ENCODE data around the gene MRPL14. TPM values are rescaled to one million over a fixed set of nuclear protein-coding genes. Genes with fewer than 3 reads are reported as not detected.

The MRPL14 gene
- total and polyA plus RNA-seq, 12 donors = 22.0 to 94.6 (median 49.3) TPM

- no peaks in the 10 kb centered on the region for H3K36me3 ChIP-seq (replicated peaks in 1 of 2)
- H3K4me3 ChIP-seq = no peak overlapping the region
- H3K27me3 ChIP-seq = no peaks in the 10 kb centered on the region
- no peak for DNase-seq
- TF ChIP-seq, protein P1, sequence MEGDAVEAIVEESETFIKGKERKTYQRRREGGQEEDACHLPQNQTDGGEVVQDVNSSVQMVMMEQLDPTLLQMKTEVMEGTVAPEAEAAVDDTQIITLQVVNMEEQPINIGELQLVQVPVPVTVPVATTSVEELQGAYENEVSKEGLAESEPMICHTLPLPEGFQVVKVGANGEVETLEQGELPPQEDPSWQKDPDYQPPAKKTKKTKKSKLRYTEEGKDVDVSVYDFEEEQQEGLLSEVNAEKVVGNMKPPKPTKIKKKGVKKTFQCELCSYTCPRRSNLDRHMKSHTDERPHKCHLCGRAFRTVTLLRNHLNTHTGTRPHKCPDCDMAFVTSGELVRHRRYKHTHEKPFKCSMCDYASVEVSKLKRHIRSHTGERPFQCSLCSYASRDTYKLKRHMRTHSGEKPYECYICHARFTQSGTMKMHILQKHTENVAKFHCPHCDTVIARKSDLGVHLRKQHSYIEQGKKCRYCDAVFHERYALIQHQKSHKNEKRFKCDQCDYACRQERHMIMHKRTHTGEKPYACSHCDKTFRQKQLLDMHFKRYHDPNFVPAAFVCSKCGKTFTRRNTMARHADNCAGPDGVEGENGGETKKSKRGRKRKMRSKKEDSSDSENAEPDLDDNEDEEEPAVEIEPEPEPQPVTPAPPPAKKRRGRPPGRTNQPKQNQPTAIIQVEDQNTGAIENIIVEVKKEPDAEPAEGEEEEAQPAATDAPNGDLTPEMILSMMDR (IDR thresholded peaks at IDR 0.05) = no peak
- no peak for TF ChIP-seq POLR2A (IDR thresholded peaks at IDR 0.05)
- intact Hi-C loops (cut with DNase I) = loop anchor here in 1 of 2 donors (10.0 kb wide), 1 partner anchor 363 kb away; no protein-coding TSS in a partner anchor
- 82 to 100% (median 85%) methylated on average over 2 of the region's 2 CpGs for WGBS, 4 donors
- peak overlapping the region in 4 of 5 donors; percentile 53 to 87 (median 69) for H3K27ac ChIP-seq
- H3K9me3 ChIP-seq (replicated peaks in 1 of 3) = no peaks in the 10 kb centered on the region
- peaks cover 9 to 13% of the 10 kb centered on the region in 2 donors for H3K4me1 ChIP-seq (replicated peaks in 1 of 2)
Observed at GRCh38 chr6:44087623-44088022, 39.6 kb downstream of the MRPL14 start.

DNA sequence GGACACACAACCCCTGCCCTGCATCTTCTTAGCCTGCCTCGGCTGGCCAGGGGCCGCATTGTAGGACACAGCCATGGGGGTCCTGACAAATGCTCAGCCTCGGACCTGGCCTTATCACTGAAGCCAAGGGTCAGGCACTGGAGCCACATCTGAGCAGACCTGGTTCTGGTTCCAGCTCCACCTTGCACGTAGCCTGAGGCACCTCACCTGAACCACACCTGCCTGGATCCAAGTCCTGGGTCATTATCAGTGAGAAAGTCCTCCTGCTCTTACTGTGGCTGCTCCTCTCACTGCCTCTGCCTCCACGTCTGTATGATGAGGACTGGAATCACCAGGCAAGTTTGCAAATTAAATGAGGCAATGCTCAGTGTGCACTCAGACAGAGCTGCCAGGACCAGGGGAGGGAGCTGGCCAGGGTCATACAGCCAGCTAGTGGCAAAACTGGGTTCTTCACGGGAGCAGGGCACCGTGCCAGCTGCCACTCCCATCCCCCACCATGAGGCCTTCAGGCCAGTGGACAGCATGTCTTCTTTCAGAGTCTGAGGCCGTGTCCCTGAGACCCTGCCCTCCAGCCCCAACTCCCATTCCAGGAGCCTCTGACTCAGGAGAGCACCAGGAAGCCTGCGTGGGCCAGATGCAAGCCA is 40.2 kb downstream of the MRPL14 start:
- 48 to 69% (median 53%) methylated on average over 6 to 9 of the region's 9 CpGs for WGBS, 4 donors
- peak; percentile 87 to 96 (median 95) for DNase-seq
- Histone ChIP-seq H3K36me3 (replicated peaks in 1 of 2) (no peaks in the 10 kb centered on the region), H3K4me3 (no peak overlapping the region), H3K27ac (peak overlapping the region in 4 of 5 donors; percentile 53 to 87 (median 69)), H3K4me1 (replicated peaks in 1 of 2) (peaks cover 9 to 13% of the 10 kb centered on the region in 2 donors), H3K27me3 (no peaks in the 10 kb centered on the region), H3K9me3 (replicated peaks in 1 of 3) (no peaks in the 10 kb centered on the region)
- TF ChIP-seq POLR2A (IDR thresholded peaks at IDR 0.05) = peak in 1 of 2 donors; percentile 59
- TF ChIP-seq, protein P1 (IDR thresholded peaks at IDR 0.05) = peak in 2 of 6 experiments; percentile 13 to 22
- intact Hi-C loops (cut with DNase I) = loop anchor here in 1 of 2 donors (10.0 kb wide), 1 partner anchor 362 kb away; no protein-coding TSS in a partner anchor

DNA sequence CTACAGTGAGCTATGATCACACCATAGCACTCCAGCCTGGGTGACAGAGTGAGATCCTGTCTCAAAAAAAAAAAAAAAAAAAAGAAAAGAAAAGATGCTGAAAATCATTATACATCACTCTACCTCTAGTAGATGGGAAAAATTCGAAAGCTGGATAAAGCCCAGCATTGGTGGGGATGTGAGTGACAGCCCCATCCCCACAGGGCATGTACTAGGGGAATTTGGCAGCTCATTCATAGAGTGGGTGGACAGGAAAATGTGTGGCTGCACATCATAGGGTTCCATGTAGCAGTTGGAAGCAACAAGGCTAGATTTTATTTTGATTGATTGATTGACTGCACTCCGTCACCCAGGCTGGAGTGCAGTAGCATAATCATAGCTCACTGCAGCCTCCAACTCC is 42.0 kb downstream of the MRPL14 start:
- Histone ChIP-seq H3K4me1 (replicated peaks in 1 of 2) (peaks cover 9 to 13% of the 10 kb centered on the region in 2 donors), H3K36me3 (replicated peaks in 1 of 2) (no peaks in the 10 kb centered on the region), H3K4me3 (no peak overlapping the region), H3K27ac (no peak overlapping the region), H3K9me3 (replicated peaks in 1 of 3) (no peaks in the 10 kb centered on the region), H3K27me3 (no peaks in the 10 kb centered on the region)
- intact Hi-C loops (cut with DNase I) = loop anchor here in 1 of 2 donors (10.0 kb wide), 1 partner anchor 360 kb away; no protein-coding TSS in a partner anchor
- TF ChIP-seq, protein P1 (IDR thresholded peaks at IDR 0.05) = no peak
- TF ChIP-seq POLR2A (IDR thresholded peaks at IDR 0.05) = no peak
- no peak for DNase-seq
- 79 to 89% (median 84%) methylated on average over 2 of the region's 2 CpGs for WGBS, 4 donors

- no peaks in the 10 kb centered on the region for H3K9me3 ChIP-seq (replicated peaks in 1 of 3)
- H3K27ac ChIP-seq = peak overlapping the region in 2 of 5 donors; percentile 37 to 56
- intact Hi-C loops (cut with DNase I) = loop anchor here in 1 of 2 donors (10.0 kb wide), 1 partner anchor 360 kb away; no protein-coding TSS in a partner anchor
- no peak overlapping the region for H3K4me3 ChIP-seq
- DNase-seq = peak in 4 of 7 donors; percentile 59 to 72 (median 66)
- no peaks in the 10 kb centered on the region for H3K27me3 ChIP-seq
- 81 to 86% (median 84%) methylated on average over 6 to 13 of the region's 13 CpGs for WGBS, 4 donors
- H3K36me3 ChIP-seq (replicated peaks in 1 of 2) = no peaks in the 10 kb centered on the region
- peaks cover 9 to 13% of the 10 kb centered on the region in 2 donors for H3K4me1 ChIP-seq (replicated peaks in 1 of 2)
- peak in 1 of 2 donors; percentile 7 for TF ChIP-seq POLR2A (IDR thresholded peaks at IDR 0.05)
- TF ChIP-seq, protein P1 (IDR thresholded peaks at IDR 0.05) = no peak
Observed at GRCh38 chr6:44084231-44085014, 42.8 kb downstream of the MRPL14 start.

Data from adrenal gland (tissue), 12 donors.